GM21367 (cell line): ENCODE results near the gene DAPK2.
"Not testable (repeated sequence)": the region's sequence is repeated elsewhere in the genome, so short reads cannot be mapped to it uniquely, and the experiment has no call there.

Experiments
- ATAC-seq: cut with Tn5 transposase; IDR thresholded peaks from one replicate; pipeline ENCODE4 v1.9.1; 2021; ENCODE audit not compliant: unreplicated experiment

DAPK2 gene

DNA sequence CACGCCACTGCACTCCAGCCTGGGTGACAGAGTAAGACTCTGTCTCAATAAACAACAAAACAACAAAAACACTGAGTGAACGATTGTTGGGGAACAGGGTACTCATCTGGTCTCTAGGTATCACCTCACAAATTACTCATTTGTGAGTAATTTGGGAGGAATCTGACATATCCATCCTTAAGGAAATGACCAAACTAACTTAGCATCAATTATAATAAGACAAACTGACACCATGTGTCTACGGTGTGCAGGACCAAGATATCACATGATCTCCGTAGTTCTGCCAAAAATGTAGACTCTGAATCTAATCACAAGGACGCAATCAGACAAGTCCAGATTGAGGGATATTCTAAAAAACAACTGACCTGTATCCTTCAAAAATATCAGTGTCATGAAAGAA, 12.0 kb upstream of the DAPK2 start:
- no peak for ATAC-seq

DNA sequence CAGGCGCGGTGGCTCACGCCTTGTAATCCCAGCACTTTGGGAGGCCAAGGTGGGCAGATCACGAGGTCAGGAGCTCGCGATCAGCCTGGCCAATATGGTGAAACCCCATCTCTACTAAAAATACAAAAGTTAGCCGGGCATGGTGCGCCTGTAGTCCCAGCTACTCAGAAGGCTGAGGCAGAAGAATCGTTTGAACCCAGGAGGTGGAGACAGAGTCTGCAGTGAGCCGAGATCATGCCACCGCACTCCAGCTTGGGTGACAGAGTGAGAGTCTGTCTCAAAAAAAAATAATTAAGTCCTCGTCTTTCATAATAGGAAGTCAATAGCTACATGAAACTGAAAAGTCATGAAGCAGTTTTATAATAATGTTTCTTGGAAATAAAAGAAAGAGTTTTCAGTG, 7.4 kb upstream of the DAPK2 start:
- not testable (repeated sequence) for ATAC-seq

DNA sequence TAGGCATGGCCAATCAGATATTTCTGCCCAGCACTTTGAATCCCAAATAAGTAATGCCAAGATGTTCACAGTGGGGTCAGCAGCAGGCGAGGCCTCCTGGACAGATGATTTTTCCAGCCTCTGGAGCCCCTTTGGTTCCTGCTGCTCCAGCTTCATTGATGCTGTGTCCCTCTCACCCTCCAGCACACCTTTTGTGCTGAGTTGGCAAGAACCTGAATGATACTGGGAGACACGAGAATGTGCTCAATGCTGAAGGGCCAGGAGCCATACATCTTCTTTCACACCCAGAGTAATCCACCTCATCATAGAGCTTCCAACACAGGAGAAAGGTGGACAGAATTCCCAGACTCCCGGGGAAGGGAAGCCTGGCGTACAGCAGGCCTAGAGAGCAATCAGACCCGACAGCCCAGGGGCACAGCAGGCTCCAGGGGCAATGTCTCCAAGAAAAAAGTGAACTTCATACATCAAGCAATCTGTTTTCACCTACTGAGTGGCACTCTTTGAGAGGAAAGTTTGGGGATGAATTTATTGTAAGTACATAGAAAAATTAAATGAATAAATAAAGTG, 6.7 kb upstream of the DAPK2 start:
- ATAC-seq = no peak

DNA sequence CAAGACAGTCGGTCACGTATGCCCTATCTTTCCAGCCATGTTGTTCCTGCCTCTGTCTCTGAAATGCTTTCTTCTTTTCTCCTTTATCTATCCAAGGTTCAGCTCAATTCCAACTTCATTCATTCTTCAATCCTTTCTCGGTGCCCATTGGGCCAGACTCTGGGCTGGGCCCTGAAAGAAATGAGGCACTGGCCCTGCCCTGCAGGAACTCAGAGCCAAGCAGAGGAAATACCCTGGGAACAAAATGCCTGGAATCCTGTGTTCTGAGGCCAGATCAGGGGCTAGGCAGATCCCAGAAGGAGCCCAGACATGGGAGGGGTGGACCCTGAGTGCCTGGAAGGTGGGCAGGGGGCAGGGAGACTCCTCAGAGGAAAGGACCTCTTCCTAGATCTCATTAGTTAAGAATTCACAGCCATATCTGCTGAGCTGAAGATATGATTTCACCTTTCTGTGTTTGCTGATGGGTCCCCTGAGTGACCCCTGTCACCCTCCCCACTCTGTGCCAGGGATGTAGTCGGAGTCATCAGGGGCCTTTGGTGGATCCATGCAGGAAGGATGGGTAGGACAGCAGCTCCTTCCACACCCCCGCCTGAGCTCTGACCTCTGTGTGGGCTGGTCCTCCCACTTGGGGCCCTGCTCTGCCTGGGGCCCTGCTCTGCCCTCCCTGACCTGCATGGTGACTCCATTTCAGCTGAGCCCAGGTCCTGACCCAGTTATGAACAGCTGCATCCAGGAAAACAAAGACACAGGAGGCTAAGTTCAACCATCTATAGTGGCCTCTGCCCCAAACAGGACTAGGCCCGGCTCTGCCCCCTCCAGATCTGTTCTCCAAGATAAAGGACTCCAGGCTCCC, 5.3 kb upstream of the DAPK2 start:
- no peak for ATAC-seq

DNA sequence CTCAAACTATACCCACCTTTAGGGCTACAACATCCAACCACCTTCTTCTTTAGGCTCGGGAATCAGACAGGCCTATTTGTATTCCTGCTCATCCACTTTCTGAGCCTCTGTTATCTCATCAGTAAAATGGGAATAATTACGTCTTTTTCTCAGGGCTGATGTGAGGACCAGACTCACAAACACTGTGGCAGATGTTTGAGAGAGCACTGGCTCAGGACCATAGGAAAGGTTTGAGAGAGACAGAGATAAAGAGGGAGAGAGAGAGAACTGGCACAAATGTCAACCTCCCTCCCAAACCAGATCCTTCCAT, 4.8 kb upstream of the DAPK2 start:
- no peak for ATAC-seq

DNA sequence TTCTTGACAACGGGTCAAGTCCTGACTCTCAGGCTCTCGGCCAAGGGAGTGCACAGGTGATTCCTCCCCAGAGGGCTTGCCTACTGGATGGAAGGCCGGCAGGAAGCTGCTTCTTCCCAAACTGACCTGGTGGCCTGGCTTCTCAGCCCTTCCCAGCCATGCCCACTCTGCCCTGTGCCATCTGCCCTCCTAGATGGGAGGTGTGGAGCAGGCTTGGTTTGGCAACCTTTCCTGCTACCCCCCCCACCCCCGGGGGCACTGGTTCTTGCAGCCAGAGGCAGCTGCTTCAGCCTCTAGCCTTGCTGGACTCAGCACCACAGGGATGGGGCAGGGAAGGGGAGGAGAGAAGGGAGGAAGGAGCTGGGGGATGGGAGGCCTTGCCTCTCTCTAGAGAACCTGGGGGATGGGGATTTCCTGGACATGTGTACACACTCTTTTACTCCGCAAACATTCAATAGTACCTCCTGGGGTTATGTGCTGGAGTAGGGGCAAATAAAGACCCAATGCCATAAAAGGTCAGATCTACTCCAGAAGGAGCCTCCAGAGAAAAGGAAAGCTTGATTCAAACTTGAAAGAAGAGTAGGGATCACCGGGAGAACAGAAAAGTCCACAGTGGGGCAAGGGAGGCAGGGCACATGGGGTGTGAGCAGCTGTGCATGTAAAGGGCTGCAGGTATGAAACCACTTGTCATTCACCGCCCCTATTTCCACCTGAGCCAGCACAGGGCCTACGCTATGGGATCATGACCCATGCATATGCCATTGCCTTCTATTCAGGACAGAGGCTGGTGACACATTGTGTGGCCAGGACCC, 4.2 kb upstream of the DAPK2 start:
- ATAC-seq = no peak

DNA sequence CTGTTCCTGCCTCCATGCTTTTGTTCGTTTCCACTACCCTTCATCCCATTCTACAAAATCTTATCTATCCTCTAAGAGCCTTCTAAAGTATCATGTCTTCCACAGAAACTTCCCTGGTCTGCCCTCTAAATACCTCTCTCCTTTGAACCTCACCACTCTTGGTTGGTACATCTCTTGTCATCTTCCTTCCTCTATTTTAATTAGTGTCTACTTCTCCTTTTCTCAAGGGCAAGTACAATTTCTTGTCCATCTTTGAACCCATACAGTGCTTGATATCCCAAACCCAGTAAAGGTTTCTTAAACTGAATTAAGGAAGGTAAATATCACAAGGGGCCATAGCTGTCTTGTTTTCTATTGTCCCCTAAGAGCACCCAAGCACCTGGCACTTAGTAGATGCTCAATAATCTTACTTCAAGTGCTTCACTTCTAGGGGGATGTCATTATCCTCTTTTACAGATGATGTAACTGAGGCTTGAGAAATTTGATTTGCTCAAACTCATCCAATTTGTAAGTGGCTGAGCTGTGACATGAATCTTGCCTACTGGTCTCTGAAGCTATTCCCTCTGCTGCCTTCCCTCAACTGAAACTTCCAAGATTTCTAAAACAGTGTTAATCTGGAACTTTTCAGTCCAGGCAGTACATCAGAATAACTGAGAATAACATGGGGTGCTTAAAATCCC, 2.6 kb upstream of the DAPK2 start:
- no peak for ATAC-seq

DNA sequence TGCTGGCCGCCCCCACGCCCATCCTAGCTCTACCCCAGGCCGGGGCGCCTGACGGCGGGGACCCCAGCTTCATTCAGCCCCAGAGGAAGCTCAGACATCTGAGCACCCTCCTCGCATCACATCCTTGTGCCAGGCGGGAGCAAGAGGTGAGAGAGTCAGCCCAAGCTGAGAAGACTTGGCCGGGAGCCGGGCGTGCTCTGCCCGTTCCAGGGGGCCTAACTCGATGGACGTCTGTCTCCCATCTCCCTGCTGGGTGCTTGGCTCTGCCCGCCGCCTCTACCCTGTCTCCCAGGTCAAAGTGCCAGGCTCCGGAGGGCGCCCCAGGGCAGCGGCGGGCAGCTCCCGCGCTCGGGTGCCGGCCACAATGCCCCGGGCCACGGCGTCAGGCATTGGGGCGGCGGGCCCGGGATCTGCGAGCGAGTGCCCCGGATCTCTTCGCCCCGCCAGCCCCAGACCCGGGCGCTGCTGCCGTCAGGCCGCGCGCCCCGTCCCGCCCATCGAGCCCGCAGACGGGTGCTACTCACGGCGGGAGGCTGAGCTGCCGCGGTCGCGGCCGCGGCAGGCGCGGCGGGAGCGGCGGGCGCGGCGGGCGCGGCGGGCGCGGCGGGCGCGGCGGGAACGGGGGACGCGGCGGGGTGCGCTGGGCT, 388 bp downstream of the DAPK2 start:
- no peak for ATAC-seq

DNA sequence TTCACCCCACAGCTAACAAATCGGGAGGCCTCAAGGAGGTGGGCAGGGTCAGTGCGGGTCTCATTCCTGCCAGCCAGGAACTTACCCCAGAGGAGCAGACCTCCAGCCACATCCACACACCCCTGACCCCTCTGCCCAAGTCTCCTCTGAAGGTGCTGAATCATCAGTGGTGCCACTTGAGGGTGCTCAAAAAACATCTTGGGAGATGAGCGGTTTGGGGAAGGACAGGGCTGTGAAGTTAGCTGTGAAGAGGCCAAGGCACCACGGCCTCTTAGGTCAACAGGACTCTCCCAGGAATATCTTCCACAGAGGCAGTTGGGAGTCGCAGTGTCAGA, 1.2 kb downstream of the DAPK2 start:
- no peak for ATAC-seq

DNA sequence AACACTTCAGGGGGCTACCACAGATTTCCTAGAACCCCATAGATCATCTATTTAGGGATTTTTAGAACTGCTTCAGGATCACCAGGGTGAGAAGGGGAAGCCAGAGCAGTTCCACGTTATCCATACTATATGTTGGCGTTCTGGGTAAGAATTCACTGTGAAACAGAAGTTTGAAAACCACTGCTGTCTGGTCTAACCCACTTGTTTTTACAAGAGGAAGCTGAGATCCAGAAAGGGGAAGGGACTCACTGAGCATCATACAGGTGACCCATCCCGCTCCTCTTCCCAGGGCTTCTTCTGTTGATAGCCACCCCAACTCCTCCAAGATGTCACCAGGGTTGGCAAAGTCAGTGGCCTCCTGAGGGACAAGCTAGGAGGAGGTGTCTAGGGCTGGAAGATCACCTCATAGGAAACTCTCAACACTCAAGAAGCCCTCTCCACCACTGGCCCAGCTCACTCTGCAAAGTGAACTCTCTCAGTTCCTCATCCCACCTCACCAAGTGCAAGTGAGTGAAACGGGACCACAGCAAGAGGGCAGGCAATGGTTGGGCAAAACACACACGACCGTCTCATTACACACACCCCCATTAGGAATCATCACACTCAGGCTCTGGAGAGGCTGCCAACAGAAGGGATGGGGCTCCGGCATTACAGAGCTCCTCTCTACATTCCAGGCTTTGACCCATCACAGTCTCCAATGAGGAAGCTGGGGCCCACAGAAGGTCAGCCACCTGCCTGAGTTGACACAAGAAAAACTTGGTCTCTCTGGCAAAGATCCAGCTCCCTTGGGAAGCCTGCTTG, 1.8 kb downstream of the DAPK2 start:
- no peak for ATAC-seq

DNA sequence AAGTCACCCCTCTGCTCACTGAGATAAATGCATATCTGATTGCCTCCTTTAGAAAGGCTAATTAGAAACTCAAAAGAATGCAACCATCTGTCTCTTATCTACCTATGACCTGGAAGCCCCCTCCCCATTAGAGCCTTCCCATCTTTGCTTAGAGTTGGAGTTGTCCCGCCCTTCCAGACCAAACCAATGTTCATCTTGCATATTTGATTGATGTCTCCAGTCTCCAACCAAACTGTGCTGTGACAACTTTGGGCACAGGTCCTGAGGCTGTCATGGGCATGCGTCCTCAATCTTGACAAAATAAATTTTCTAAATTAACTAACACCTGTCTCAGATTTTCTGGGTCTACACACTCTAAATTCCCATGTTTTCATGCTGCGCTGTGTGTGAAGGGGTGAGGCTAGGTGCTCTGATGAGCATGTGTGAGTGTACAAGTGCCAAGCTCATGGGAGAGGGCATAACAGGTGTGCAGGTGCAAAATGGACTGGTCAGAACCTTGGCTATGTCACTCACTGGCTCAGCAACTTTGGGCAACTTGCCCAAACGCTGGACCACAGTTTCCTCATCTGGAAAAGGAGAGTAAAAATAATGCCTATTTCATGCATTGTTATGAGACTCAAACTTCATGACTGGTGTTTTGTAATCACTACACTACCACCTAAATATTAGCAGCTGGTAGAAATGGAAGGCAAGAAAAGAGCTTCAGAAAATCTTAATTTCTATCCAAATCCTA, 7.2 kb downstream of the DAPK2 start:
- no peak for ATAC-seq

DNA sequence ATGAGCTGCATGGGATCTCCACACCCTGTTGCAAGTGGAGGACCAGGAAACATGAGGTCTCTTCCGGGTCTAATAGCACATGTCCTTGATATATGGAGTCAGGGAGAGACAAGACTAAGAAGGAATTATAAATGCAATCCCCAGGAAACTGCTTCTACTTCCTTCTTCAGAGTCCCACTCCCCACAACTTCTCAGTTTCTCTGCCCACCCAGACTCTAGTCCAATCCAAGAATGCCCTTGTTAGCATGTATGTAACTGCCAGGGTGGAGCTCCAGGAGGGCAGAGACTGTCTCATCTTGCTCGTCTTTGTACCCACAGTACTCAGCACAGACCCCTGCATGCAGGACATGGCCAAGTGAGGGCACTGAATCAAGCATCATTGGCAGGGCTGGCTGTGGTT, 8.3 kb downstream of the DAPK2 start:
- ATAC-seq = no peak

DNA sequence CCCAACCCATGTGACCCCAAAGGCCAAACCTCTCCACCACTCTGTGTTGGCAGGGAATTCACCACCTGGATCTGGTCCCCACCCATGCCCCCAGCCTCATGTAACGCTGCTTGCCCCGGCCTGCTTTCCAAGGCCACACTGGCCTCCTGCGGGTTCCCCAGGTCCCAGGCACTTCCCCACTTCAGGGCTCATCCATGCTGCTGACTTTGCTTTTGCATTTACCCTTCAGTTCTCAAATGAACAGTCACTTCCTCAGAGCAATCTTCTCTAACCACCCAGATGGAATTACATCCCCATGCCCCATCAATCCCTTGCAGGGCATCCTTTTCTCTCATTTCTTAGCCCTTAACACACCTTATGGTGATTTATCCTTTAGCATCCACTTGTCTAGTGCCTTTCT, 9.2 kb downstream of the DAPK2 start:
- ATAC-seq = no peak

DNA sequence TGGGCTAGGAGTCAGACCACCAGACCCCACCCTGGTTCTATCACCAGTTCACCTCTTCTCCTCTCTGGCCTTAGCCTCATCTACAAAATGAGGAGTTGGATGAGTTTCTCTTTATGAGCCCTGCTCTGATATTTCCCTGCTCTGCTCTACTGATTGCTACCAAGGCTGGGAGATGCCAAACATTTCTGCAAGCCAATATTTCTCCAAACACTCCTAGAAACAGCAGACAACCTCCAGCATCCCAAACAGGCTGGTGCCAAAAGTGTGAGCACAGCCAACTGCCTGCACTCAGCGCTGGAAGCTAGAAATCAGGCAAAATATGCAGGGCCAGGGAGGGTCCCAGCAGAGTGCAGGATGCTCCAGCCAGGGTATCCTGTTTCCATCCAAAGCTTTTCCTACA, 10.8 kb downstream of the DAPK2 start:
- ATAC-seq = no peak

DNA sequence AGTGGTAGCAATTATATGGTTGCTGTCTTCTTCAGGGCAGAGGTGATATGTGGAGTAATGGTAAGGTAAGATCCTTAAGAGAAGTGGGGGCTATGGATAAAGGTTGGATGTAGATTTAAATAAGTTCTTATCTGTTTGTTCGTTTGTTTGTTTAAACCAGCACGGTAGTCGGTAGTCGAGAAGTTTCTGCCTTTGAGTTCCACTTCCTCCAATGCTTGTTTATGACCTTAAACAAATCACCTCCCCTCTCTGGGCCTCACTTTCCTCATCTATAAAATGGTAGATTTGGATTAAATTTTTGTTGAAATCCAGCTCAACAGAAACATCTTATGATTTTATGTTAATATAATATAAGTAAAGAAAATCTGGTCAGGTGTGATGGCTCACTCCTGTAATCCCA, 11.8 kb downstream of the DAPK2 start:
- ATAC-seq = no peak

DNA sequence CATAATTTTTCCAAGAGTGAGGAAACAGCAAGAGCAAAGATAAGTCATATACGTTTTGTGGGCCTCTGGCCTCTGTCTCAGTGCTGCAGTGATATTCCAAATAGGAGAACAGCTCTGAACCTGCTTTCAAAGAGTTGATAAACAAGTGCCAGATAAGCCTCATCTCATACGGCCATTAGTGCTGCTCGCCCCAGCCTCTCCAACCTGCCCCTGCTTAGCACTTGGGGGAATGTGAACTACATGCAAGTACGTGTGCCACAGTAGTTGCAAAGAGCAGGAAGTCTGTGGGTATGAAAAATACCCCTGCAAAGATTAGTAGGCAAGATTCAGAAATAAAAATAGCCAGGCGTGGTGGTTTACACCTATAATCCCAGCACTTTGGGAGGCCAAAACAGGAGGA, 14.0 kb downstream of the DAPK2 start:
- ATAC-seq = no peak

DNA sequence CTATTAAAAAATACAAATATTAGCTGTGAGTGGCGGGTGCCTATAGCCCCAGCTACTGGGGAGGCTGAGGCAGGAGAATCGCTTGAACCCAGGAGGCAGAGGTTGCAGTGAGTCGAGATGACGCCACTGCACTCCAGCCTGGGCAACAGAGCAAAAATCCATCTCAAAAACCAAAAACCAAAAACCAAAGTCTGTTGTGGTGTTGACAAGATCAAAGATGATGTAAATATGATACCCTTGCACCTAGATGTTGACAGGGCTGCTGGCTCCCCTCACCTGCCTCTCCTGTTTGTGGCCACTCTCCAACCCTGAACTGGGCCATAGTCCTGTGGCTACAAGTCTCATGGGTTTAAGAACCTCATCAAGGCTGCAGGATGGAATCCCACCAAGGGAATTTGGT, 16.2 kb downstream of the DAPK2 start:
- no peak for ATAC-seq

DNA sequence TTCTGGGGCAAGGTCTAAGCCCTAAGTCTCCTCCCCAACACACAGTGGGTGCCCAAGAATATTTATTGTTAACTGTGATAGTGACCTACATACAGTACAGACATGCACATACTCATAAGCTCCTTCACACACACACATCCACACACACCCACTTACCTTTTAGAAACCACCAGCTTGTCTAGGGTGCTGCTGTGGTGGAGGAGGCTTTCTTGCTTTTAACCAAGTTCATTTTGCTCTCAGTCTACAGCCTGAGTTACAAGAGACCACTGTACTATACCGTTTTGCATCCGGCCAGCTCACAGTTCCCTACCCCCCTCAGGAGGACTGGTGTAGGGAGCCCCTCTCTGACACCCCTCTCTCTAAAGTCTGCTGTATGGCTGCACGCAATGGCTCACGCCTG, 16.7 kb downstream of the DAPK2 start:
- no peak for ATAC-seq

DNA sequence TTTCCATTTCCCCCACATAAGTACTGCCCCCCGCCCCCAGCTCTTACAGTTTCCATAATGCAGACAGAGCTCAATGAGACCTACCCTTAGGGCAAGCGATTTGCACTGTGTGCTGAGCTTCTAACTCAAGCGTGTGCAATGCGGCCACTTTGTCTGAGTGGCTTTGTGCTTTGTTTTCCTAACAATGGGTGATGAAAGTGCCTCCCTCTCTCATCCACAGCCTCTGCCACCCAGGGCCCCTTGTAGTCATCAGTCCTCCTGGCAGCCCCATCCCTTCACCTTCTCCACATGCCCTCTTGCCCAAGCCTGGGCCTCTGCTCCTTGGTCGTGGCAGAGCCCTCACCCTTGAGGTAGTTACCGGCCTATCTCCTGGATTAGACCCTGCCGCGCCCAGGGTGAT, 17.2 kb downstream of the DAPK2 start:
- ATAC-seq = no peak

DNA sequence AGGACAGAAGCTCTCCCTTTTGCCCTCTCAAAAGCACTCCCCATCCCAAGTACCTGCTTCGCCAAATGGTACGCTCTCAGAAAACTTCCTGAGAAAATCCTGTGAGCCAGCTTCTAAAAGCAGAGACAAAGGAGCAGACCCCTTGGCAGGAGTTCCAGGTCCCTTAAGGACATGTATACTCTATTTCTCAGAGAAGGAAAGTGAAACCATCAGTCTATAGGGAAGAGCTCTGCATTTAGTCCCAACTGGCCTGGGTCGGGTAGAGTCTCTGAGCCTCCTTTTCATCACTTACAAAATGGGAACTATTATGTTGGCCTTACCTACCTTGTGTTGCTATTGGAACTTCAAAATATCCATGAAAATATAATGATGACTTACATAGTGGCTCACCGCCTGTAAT, 19.7 kb downstream of the DAPK2 start:
- ATAC-seq = no peak
